Measurements from ENCODE around the gene PTPN11.

PTPN11 gene

GRCh38 chr12:112543751-112544150, 125.0 kb downstream of the PTPN11 start:
- DNase-seq (ENCODE audit: low spot score) = no peak

DNA sequence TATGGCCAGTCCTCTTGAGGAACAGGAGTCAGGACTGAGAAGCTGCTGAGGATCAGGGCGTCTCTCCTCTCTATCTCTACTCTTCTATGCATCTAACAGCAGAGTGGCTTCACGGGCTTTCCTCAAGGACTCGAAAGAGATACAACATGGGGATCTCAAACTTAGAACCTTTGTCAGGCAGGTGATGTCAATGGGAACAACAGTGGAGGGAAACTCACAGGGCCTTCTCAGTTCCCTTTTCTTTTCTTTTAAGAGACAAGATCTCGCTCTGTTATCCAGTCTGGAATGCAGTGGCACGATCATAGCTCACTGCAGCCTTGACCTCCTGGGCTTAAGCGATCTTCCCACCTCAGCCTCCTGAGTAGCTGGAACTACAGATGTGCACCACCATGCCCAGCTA, 127.6 kb downstream of the PTPN11 start:
- DNase-seq (ENCODE audit: low spot score) = no peak

DNA sequence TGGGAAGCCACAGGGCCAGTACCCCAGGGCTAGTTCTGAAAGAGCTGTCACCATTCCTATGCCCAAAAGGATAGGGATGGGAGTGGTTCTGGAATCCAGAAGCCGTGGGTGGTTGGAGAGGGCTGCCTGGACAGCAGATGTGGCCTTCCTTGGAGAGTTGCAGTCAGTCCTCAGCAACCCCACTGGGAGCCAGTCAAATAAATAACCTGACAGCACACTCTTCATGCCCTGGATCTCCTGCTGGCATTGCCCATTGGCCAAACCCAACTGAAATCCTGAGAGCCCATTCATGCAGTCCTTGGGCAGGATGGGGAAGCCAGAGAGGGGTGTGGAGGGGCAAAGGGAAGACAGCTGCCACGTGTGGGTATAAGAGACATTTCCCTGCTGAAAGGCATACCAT, 128.2 kb downstream of the PTPN11 start:
- no peak for DNase-seq (ENCODE audit: low spot score)

DNA sequence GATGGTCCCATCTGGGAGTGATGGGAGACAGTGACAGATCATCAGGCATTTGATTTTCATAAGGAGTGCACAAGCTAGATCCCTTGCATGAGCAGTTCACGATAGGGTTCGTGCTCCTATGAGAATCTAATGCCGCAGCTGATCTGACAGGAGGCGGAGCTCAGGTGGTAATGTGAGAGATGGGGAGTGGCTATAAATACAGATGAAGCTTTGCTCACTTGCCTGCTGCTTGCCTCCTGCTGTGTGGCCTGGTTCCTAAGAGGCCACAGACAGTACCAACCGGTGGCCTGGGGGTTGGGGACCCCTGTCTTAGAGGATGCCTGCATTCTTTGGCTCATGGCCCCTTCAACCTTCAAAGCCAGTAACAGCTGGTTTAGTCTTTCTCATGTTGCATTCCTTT, 130.3 kb downstream of the PTPN11 start:
- no peak for DNase-seq (ENCODE audit: low spot score)

DNA sequence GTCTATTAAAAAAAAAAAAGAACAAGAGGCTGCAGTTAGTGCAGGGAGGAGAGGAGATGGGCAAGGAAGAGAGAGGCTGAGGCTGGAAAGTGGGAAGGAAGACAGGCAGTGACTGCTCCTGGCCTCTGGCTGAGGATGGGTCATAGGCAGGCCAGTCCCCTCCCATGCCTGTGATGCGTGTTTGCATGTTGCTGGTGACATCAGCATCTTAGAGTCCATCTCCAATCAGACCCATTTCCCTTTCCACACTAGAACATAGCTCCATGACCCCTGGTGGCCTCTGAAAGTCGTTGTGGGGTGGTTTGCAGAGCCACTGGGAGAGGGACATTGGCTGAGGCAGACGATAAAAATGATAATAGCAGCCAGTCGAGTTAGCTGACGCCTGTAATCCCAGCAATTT, 132.9 kb downstream of the PTPN11 start:
- no peak for DNase-seq (ENCODE audit: low spot score)

GRCh38 chr12:112555621-112556233, 137.0 kb downstream of the PTPN11 start:
- no peak for DNase-seq (ENCODE audit: low spot score)

GRCh38 chr12:112557951-112558630, 139.3 kb downstream of the PTPN11 start:
- DNase-seq (ENCODE audit: low spot score) = no peak
